K562 (cell line): ENCODE measurements around the gene PFDN4.

Source experiments
- MAZ ChIP-seq, 2 experiments: fragments of 450-650 bp in 1 of 2; sonication (generic) in 1 of 2; formaldehyde crosslinking; IDR thresholded peaks in 1 of 2; conservative IDR thresholded peaks in 1 of 2; 2 replicates each; pipeline versions ENCODE4 v1.4.0 to v1.5.0; 2020; ENCODE audit warnings: mild to moderate bottlenecking in 1 of 2, missing genetic modification reagents in 1 of 2
- POLR2A ChIP-seq: fragments of 450-650 bp; conservative IDR thresholded peaks from 2 replicates; pipeline ENCODE4 v1.6.1; 2016

DNA sequence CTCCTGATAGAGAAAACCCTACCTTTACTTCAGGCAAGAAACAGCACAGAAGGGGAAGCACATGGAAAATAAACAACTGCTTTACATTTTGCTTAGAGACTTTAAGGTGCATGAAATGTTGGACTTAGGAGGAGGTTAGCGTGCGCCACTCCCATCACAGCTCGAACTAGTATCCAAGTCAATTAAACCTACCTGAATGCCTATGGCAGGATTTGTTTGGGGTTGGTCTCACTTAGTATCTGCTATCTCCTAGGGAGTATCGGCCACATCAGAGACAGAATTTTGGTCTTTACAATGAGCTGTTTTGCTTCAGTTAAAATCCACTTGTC, 46.1 kb upstream of the PFDN4 start:
- no peak for TF ChIP-seq POLR2A
- no peak for TF ChIP-seq MAZ (CRISPR knock-in tag; conservative IDR thresholded peaks at IDR 0.05 in 1 of 2, IDR thresholded peaks at IDR 0.05 in 1 of 2)
